Stimulated activated CD8-positive, alpha-beta memory T cell treated with anti-CD3 and anti-CD28 coated beads, Interleukin-15, amount 100 ng/mL, for 24 hours (primary cell): ENCODE measurements around the gene OTOP2.
"Not testable (repeated sequence)": the region's sequence is repeated elsewhere in the genome, so short reads cannot be mapped to it uniquely, and the experiment has no call there.

Experiments used
- DNase-seq: peaks from one replicate; pipeline ENCODE4 v3.0.0-alpha.2; 2020; ENCODE audit warnings: low read depth

Gene OTOP2

DNA sequence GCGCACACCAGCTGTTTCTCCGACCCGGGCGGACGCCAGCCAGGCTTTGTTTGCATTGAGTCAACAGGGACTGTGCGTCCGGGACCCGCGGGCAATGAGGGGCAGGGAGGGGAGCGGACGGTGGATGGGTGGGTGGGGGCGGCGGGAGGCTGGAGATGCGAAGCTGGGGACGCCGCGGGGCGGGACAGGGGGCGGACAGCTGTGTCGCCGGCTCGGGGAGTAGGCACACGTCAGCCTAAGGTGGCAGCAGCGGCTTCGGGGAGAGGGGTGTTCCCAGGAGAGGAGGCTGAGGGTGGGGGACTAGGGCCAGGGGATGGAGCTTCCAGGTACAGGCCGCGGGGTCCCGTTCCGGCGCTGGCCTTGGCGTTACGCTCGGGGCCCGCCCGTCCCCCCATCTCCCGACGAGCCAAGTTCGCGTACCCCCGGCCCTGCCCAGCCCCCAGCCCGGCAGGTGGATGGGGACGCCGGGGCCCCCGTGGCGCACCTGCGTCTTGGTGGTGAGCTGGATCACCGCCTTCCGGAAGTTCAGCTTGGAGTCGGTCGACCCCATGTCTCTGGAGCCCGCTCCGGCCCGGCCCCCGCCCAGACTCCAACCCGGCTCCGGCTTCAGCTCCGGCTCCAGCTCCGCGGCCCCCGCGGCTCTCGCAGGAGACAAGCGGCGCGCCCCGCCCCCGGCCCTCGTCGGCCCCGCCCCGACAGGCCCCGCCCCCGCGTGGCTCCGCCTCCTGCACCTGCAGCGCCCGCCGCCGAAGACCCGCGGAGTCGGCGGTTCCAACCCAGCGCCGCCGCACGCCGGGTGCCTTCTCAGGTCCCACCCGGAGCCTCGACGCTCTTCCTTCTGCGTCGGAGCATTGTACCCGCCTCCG lies 48.3 kb downstream of the OTOP2 start, which contains the start of gene HID1:
Gene HID1, minus strand, starts transcription at position 653 of the 866 bp plus-strand sequence. Its CDS starts 103 bp downstream, at position 550.
- peak; percentile 72 for DNase-seq

DNA sequence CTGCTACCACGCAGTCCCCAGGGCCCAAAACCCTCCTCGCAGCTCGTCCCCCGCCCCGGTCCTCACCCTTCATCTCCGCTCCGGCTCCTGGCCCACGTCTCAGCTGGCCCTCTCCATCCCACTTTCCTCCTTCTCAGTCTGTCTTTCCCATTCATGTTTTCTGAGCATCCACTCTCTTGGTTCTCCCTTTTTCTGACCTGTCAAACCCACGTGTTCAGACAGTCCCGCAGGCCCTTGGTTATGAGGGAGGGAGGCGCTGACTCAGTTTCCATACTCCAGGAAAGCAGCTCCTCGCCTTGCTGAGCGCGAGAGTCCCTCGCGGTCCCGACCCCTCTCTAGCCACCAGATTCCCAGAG lies 48.9 kb downstream of the OTOP2 start:
- DNase-seq, result no peak

DNA sequence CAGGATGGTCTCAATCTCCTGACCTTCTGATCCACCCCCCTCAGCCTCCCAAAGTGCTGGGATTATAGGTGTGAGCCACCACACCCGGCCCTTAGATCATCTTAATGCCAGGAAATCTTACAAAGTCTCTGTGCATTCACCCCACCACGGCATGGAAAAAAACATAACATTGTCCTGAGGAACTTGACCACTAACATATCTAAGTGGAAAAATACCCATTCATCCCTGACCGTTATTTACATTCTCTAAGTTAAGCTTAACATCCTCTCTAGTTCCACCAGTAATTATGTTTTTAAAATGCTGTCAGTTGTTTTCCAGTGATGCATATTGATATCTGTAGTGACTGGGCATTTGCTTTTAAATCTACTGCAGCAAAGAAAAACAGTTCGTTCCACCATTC lies 51.9 kb downstream of the OTOP2 start:
- no peak for DNase-seq

DNA sequence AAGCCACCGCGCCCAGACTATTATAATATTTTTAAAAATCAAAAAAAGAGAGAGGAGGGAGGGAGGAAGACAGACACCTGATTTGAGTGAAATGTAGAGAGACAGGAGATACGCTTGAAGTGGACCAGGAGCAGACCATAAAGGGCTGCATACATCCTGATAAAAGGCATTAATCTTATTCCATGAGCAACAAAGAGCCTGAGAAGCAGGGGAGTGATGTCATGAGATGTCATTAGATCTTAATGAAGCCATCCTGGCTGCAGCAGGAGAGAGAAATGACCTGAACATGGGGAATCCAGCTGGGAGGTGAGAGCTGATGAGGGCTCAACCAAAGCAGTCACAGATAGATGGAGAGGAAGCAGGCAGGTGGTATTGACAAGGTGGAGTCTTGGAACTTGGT lies 53.7 kb downstream of the OTOP2 start:
- DNase-seq, result no peak

DNA sequence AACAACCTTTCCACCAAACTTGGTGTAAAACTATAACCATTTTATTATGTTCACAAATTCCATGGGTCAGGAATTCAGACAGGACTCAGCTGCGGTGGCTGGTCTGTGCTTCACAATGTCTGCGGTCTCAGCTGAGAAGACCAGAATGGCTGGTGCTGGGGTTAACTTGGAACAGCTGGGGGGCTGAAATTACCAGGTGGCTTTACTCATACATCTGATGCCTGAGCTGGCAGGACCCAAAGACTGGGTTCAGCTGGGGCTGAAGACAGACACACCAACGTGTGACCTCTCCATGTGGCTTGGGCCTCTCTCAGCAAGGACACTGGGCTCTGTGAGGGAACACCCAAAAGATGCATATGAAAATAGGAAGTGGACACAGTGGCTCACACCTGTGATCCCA lies 54.2 kb downstream of the OTOP2 start:
- no peak for DNase-seq

DNA sequence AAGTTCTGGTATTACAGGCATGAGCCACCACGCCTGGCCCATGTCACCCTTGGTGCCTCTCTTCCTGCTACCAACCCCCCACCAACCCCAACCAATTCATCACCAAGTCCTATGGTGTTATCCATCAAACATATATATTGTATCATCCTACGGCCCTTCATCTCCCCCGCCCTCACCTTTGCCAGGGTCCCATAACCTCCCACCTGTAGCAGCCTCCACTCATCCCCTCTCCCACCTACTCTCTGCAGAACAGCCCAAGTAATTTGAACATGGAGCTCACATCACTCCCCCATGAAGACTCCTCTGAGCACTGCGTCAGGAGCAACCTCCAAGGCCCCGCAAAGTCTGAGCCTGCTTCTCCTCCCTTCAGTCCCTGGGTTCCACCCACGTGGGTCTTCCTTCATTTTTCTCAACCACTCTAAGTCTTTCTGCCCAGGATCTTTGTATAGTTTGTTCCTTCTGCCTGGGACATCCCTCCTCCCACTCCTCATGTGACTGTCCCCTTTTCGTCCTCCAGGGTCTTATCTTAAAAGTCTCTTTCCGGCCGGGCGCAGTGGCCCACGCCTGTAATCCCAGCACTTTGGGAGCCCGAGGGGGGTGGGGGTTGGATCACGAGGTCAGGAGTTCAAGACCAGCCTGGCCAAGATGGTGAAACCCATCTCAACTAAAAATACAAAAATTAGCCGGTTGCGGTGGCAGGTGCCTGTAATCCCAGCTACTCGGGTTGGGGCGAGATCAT lies 55.5 kb downstream of the OTOP2 start:
- no peak for DNase-seq

DNA sequence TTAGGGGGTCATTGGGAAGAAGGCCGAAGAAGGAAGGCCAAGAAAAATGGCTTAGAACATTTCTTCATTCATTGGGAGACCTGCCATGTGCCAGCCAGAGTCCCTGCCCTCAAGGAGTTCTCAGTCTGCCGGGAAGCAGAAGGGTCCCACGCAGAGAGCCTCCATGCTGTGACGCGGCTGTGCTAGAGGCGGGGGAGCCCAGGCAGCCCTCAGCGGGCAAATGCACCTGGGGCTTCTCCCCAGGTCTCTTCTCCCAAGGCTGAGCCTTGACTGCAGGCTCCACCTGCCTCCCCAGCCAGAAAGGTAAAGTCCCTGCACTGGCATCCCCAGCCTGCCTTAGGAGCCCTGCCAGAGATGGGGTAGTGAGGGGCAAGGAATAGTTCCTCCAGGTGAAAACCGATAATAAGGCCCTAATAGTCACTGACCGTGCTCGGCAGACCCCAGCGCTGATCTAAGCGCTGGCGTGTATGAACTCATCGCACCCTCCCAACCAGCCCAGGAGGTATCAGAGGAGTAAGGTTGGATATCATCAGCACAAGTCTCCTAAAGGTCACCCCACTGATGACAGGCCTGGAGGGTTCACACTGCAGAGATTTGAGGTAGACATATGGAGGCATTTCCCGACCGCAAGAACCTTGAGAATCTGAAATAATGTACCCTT lies 57.4 kb downstream of the OTOP2 start:
- DNase-seq, result no peak

DNA sequence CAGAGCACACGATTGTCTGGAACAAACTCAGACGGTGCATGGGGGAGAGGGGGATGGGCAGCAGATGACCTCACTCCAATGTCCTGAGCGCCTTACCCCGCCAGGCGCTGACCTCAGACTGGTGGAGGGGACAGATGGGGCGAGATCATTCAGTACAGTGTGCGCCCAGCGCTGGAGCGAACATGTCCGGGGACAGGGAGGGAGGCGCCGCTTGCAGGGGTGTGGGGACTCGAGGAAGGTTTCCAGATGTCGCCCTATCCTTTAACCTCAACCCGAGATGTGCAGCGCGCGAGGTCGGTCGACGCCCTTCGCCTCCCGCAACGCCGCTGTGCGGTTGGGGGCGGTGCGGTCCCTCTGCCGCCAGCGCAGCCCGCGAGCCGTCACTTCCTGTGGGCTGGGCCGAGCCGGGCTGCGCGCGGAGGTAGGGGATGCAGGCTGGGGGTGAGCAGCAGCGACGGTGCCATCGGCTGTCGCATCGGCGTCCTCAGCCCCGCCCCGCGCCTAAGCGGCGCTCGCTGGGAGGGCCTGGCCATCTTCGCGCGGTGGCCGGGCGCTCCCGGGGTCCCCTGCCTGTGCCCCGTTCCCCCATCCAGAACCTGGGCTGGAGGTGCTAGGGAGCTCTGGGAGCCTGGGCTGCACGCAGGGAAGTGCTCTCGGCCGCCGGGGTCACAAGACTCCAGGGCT lies 58.0 kb downstream of the OTOP2 start:
- peak; percentile 50 for DNase-seq

DNA sequence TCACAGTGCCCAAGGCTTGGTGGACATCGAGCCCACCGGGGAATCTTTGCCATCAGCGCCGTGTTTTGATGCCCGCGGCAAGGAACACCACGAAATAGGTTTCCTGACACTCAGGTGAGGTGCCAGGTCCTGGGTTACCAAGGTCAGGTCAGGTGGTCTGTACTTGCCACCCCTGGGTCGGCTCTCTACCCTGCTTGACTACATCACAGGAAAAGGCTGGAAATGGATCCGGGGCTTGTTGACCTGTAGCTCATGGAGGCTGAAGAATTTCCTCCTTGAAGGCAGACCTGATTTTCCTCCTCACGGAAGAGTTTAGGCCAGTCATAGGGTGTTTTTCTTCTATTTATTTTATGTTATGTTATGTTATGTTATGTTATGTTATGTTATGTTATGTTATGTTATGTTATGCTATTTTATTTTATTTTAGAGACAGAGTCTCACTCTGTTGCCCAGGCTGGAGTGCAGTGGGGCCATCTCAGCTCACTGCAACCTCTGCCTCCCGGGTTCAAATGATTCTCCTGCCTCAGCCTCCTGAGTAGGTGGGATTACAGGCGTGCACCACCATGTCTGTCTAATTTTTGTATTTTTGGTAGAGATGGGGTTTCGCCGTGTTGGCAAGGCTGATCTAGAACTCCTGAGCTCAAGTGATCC lies 58.7 kb downstream of the OTOP2 start:
- DNase-seq, result not testable (repeated sequence)
